Sigmoid colon (tissue), 7 donors: ENCODE results near the gene AJM1. TPM values are rescaled to one million over a fixed set of nuclear protein-coding genes. Genes with fewer than 3 reads are reported as not detected.

Source experiments
- DNase-seq: peaks from one replicate; pipeline ENCODE4 v3.0.0-alpha.2; 2019
- H3K27ac ChIP-seq, 4 donors: fragments of 200-600 bp; sonication (generic); one replicate each; pipeline ENCODE4 v1.5.1; 2016 to 2019; ENCODE audit warnings: mild to moderate bottlenecking in 1 of 4
- H3K27me3 ChIP-seq, 3 donors: fragments of 200-600 bp; sonication (generic); one replicate each; pipeline ENCODE4 v1.5.1; 2019; ENCODE audit warnings: mild to moderate bottlenecking in 1 of 3
- H3K36me3 ChIP-seq, 4 donors: fragments of 200-600 bp; sonication (generic); one replicate each; pipeline ENCODE4 v1.5.1; 2016 to 2019
- H3K4me1 ChIP-seq, 4 donors: fragments of 200-600 bp; sonication (generic); one replicate each; pipeline ENCODE4 v1.5.1; 2017 to 2019
- H3K4me3 ChIP-seq, 4 donors: fragments of 200-600 bp; sonication (generic); one replicate each; pipeline ENCODE4 v1.5.1; 2017 to 2019; ENCODE audit warnings: mild to moderate bottlenecking in 2 of 4, moderate library complexity in 1 of 4
- H3K9me3 ChIP-seq, 4 donors: fragments of 200-600 bp in 3 of 4; sonication (generic) in 3 of 4; one replicate each; pipeline versions ENCODE4 v1.5.1 to v1.6.1; 2013 to 2019
- CTCF ChIP-seq, 4 experiments: fragments of 450-650 bp in 3 of 4; fragments of 200-600 bp in 1 of 4; IDR thresholded peaks; one replicate each; pipeline ENCODE4 v1.5.1; 2016 to 2019; ENCODE audit warnings: antibody characterized with exemption in 4 of 4, mild to moderate bottlenecking in 3 of 4, moderate library complexity in 2 of 4
- EP300 ChIP-seq, 4 donors: sonication (generic); formaldehyde crosslinking; IDR thresholded peaks; one replicate each; pipeline ENCODE4 v1.6.1; 2017; ENCODE audit warnings: antibody characterized with exemption in 4 of 4
- POLR2A ChIP-seq, 2 donors: fragments of 450-650 bp; IDR thresholded peaks; one replicate each; pipeline ENCODE4 v1.6.1; 2016; ENCODE audit warnings: antibody characterized with exemption in 2 of 2, mild to moderate bottlenecking in 2 of 2, moderate library complexity in 2 of 2
- POLR2AphosphoS5 ChIP-seq, 4 donors: sonication (generic); formaldehyde crosslinking; IDR thresholded peaks; one replicate each; pipeline ENCODE4 v1.6.1; 2017; ENCODE audit warnings: antibody characterized with exemption in 4 of 4
- WGBS, 2 donors: extraction: QIAGEN DNeasy Blood & Tissue Kit; methylation state at CpG; one replicate each; pipeline ENCODE4 v1.1.7; 2013; 5-methylcytosine and 5-hydroxymethylcytosine counted together
- intact Hi-C: fragments of 100-400 bp; cut with DNase I; formaldehyde crosslinking; loops from one replicate; pipeline ENCODE4 v1.15.1; 2023
- polyA plus RNA-seq, 3 donors: library from polyadenylated mRNA; stranded (reverse); fragments of 200-250 nt; gene quantifications; one replicate each; pipeline ENCODE4 v1.2.3, GENCODE V29; 2013
- total RNA-seq, 4 donors: library from RNA; depleted of rRNA; stranded (reverse); fragments of >200 nt; gene quantifications; one replicate each; pipeline ENCODE4 v1.1.0, GENCODE V29; 2016
- donor health status: healthy with polysubstance abuse.
- donor health status: Bipolar disorder and iron deficiency.
- donor health status: healthy.

The AJM1 gene
- total and polyA plus RNA-seq, 7 donors, result 0.46 to 8.6 (median 4.3) TPM

GRCh38 chr9:136825295-136826187 lies 16.7 kb upstream of the AJM1 start:
- H3K9me3 ChIP-seq, result no peaks in the 10 kb centered on the region
- no peak overlapping the region for H3K4me3 ChIP-seq
- intact Hi-C loops, result no loop called here
- DNase-seq, result no peak
- 91 to 93% methylated on average over 44 of the region's 44 CpGs for WGBS, 2 donors
- H3K4me1 ChIP-seq, result peaks cover 0 to 18% (median 17%) of the 10 kb centered on the region in 4 donors
- TF ChIP-seq EP300 (IDR thresholded peaks at IDR 0.05), result no peak
- no peak for TF ChIP-seq POLR2A (IDR thresholded peaks at IDR 0.05)
- no peak for TF ChIP-seq CTCF (IDR thresholded peaks at IDR 0.05)
- TF ChIP-seq POLR2AphosphoS5 (IDR thresholded peaks at IDR 0.05), result no peak
- no peak overlapping the region for H3K27ac ChIP-seq
- peaks cover 14 to 71% (median 42%) of the 10 kb centered on the region in 4 donors for H3K36me3 ChIP-seq
- H3K27me3 ChIP-seq, result no peaks in the 10 kb centered on the region

- no peak for DNase-seq
- Histone ChIP-seq H3K36me3 (peaks cover 14 to 77% (median 48%) of the 10 kb centered on the region in 4 donors), H3K27ac (no peak overlapping the region), H3K9me3 (no peaks in the 10 kb centered on the region), H3K27me3 (no peaks in the 10 kb centered on the region), H3K4me1 (peaks cover 0 to 12% (median 11%) of the 10 kb centered on the region in 4 donors), H3K4me3 (no peak overlapping the region)
- intact Hi-C loops, result no loop called here
- 93 to 94% methylated on average over 17 of the region's 17 CpGs for WGBS, 2 donors
- no peak for TF ChIP-seq CTCF (IDR thresholded peaks at IDR 0.05)
- TF ChIP-seq EP300 (IDR thresholded peaks at IDR 0.05), result no peak
- no peak for TF ChIP-seq POLR2A (IDR thresholded peaks at IDR 0.05)
Measured at GRCh38 chr9:136826188-136826541, 16.1 kb upstream of the AJM1 start.

- H3K4me3 ChIP-seq, result no peak overlapping the region
- DNase-seq, result no peak
- peaks cover 0 to 4% (median 4%) of the 10 kb centered on the region in 4 donors for H3K4me1 ChIP-seq
- intact Hi-C loops, result no loop called here
- peaks cover 14 to 85% (median 52%) of the 10 kb centered on the region in 4 donors for H3K36me3 ChIP-seq
- no peaks in the 10 kb centered on the region for H3K9me3 ChIP-seq
- H3K27me3 ChIP-seq, result no peaks in the 10 kb centered on the region
- TF ChIP-seq POLR2AphosphoS5 (IDR thresholded peaks at IDR 0.05) (no peak), EP300 (IDR thresholded peaks at IDR 0.05) (no peak), POLR2A (IDR thresholded peaks at IDR 0.05) (no peak), CTCF (IDR thresholded peaks at IDR 0.05) (no peak)
- no peak overlapping the region for H3K27ac ChIP-seq
- WGBS, 2 donors, result 91 to 93% methylated on average over 24 of the region's 24 CpGs
Measured at GRCh38 chr9:136826703-136827582, 15.3 kb upstream of the AJM1 start.

GRCh38 chr9:136827794-136828473 lies 14.3 kb upstream of the AJM1 start:
- Histone ChIP-seq H3K27me3 (no peaks in the 10 kb centered on the region), H3K9me3 (no peaks in the 10 kb centered on the region), H3K4me3 (no peak overlapping the region), H3K4me1 (no peaks in the 10 kb centered on the region), H3K27ac (no peak overlapping the region), H3K36me3 (peaks cover 14 to 95% (median 57%) of the 10 kb centered on the region in 4 donors)
- intact Hi-C loops, result no loop called here
- DNase-seq, result no peak
- 94 to 95% methylated on average over 14 of the region's 14 CpGs for WGBS, 2 donors
- no peak for TF ChIP-seq CTCF (IDR thresholded peaks at IDR 0.05)
- TF ChIP-seq POLR2A (IDR thresholded peaks at IDR 0.05), result no peak
